ENCODE measurements around the gene PLEKHA5.

The PLEKHA5 gene

GRCh38 chr12:19115285-19115684, 14.2 kb upstream of the PLEKHA5 start:
- no peak for DNase-seq (ENCODE audit: low spot score)
- TF ChIP-seq, protein P1, sequence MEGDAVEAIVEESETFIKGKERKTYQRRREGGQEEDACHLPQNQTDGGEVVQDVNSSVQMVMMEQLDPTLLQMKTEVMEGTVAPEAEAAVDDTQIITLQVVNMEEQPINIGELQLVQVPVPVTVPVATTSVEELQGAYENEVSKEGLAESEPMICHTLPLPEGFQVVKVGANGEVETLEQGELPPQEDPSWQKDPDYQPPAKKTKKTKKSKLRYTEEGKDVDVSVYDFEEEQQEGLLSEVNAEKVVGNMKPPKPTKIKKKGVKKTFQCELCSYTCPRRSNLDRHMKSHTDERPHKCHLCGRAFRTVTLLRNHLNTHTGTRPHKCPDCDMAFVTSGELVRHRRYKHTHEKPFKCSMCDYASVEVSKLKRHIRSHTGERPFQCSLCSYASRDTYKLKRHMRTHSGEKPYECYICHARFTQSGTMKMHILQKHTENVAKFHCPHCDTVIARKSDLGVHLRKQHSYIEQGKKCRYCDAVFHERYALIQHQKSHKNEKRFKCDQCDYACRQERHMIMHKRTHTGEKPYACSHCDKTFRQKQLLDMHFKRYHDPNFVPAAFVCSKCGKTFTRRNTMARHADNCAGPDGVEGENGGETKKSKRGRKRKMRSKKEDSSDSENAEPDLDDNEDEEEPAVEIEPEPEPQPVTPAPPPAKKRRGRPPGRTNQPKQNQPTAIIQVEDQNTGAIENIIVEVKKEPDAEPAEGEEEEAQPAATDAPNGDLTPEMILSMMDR (IDR thresholded peaks at IDR 0.05): no peak

DNA sequence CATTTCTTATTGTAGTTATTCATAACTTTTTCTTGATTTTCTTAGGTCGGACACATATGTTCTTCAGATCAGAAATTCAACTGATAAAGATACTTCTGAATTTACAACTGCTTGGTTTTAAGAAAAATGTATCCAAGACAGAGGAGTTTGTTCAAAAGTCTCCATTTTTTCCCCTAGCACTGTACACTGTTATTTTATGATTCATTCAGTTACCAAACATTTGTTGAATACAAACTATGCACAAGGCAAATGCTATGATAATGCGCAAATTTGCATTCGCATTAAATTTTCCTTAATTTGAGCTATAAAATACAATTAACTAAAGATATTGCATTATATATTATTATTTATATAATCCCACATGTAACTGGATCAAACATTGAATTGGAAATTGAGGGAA, 10.1 kb upstream of the PLEKHA5 start:
- Histone ChIP-seq H3K27ac (no peak overlapping the region), H3K4me3 (no peak overlapping the region)
- no peak for DNase-seq (ENCODE audit: low spot score)
- TF ChIP-seq, protein P1 (IDR thresholded peaks at IDR 0.05): no peak

More at GRCh38 chr12:19115285-19115684, 14.2 kb upstream of the PLEKHA5 start:
- Histone ChIP-seq H3K4me3 (no peak overlapping the region), H3K27ac (no peak overlapping the region)

GRCh38 chr12:19120795-19121194, 8.7 kb upstream of the PLEKHA5 start:
- DNase-seq (ENCODE audit: low spot score): no peak
- no peak overlapping the region for H3K4me3 ChIP-seq
- TF ChIP-seq, protein P1 (IDR thresholded peaks at IDR 0.05): no peak
- no peak overlapping the region for H3K27ac ChIP-seq

DNA sequence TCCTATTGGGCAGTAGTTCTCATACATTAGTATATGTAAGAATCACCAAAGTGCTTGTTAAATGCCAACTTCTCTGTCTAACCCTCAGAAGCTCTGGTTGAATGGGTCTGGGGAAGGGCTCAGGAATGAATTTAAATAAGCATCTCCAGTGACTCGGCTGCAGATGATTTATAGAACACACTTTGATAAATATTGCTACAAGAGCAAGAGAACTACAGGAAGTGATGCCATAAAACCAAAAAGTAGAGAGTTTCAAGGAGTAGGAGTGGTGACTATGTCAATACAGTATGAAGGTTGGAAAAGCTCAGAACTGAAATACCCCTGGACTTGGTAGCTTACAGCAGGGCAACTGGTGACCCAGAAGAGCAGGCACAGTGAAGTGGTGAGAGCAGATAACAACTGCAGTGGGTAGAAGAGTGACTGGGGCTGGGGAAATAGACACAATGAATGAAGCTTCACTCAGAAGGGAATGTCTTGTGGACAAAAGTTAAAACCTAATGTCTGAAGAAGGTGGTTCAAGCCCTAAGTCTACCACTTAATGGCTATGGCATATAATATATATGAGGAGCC, 8.0 kb upstream of the PLEKHA5 start:
- no peak overlapping the region for H3K4me3 ChIP-seq
- H3K27ac ChIP-seq: no peak overlapping the region
- no peak for DNase-seq (ENCODE audit: low spot score)
- TF ChIP-seq, protein P1 (IDR thresholded peaks at IDR 0.05): no peak

DNA sequence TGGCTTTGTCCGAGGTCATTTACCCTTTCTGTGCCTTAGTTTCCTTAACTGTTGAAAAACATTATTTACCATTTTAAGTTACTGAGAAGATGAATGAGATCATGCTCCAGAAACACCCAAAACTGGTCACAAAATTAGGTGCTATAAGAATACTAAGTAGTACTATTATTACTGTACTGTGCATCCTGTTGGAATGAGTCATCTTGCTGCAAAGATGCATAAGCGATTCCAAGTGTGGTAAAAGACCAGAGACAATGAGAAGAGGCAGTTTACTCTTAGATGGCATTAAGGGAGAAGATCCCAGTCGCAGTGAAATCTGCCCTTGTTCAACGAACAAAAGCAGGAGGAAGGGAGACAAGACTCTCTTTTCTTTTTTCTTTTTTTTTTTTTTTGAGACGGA, 4.2 kb upstream of the PLEKHA5 start:
- Histone ChIP-seq H3K4me3 (no peak overlapping the region), H3K27ac (no peak overlapping the region)
- no peak for DNase-seq (ENCODE audit: low spot score)
- TF ChIP-seq, protein P1 (IDR thresholded peaks at IDR 0.05): no peak

DNA sequence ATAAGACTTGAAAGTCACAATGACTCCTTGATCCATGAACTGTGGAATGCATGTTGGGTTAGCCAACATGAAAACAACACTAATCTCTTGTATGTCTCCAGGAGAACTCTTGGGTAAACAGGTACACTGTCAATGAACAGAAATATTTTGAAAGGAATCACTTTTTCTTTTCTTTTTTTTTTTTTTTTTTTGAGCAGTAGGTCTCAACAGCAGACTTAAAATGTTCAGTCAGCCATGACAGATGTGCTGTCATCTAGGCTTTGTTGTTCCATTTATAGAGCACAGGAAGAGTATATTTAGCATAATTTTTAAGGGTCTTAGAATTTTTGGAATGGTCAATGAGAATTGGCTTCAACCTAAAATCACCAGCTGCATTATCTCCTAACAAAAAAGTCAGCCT, 2.3 kb upstream of the PLEKHA5 start:
- no peak for DNase-seq (ENCODE audit: low spot score)
- Histone ChIP-seq H3K4me3 (no peak overlapping the region), H3K27ac (no peak overlapping the region)
- TF ChIP-seq, protein P1 (IDR thresholded peaks at IDR 0.05): no peak

DNA sequence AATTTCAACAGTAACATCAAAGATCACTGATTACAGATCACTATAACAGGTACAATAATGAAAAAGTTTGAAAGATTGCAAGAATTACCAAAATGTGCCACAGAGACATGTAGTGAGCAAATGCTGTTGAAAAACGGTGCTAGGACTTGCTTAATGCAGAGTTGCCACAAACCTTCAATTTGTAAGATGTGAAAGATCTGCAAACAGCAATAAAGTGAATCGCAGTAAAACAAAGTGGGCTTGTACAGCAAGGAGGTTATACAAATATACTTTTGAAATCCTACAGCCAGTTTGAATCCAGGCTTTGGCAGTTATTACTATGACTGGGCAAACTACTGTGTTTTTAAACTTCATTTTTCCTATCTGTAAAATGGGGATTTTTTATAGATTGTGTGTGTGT, 1.0 kb upstream of the PLEKHA5 start:
- Histone ChIP-seq H3K27ac (peak overlapping the region in 1 of 2 donors; percentile 51), H3K4me3 (no peak overlapping the region)
- no peak for DNase-seq (ENCODE audit: low spot score)
- TF ChIP-seq, protein P1 (IDR thresholded peaks at IDR 0.05): no peak

Measured in coronary artery (tissue), 2 donors.